ENCODE results near the gene PCNX3. TPM values are rescaled to one million over a fixed set of nuclear protein-coding genes. Genes with fewer than 3 reads are reported as not detected.
A peak's percentile ranks its signal among the peaks of the same experiment; 100 is the strongest.

PCNX3 gene
- total and polyA plus RNA-seq, 10 of the 15 experiments (the other 5 are each of a cell fraction or from before 2014, with no cell fraction given), result 0.03 to 46.6 (median 8.4) TPM

- no peak for TF ChIP-seq TARDBP (IDR thresholded peaks at IDR 0.05; ENCODE audit: borderline replicate concordance)
- peak; percentile 66 for TF ChIP-seq POLR2A (IDR thresholded peaks at IDR 0.05; ENCODE audit: low read depth, low read length)
- H3K36me3 ChIP-seq (ENCODE audit: control insufficient read depth in 2 of 2, insufficient read depth in 2 of 2, low read length in 1 of 2), result peaks cover 17% of the 10 kb centered on the region in 2 experiments; a peak in 3 of 4 replicates
- in situ Hi-C loops (cut with MboI), result no loop called here
- no TSS peak for BruUV-seq (replicated peaks)
- H3K9ac ChIP-seq (ENCODE audit: control insufficient read depth, insufficient read depth, low read length), result no peak overlapping the region
- intact Hi-C loops (cut with micrococcal nuclease; ENCODE audit: unreplicated experiment), result no loop called here
- no peaks in the 10 kb centered on the region for H3K9me3 ChIP-seq (replicated peaks; ENCODE audit: control insufficient read depth, insufficient read depth, low read length)
- no peak overlapping the region for H2AFZ ChIP-seq (ENCODE audit: control insufficient read depth, low read depth, low read length)
- ChIA-PET RAD21 (ENCODE audit: unreplicated experiment) (interaction anchor here (0.6 kb wide), 1 partner anchor 58 kb away, joined by 3 read pairs; no protein-coding TSS in a partner anchor), POLR2A (no interaction called here), SMC1A (ENCODE audit: uncharacterized antibody, unreplicated experiment) (no interaction called here), CTCF (interaction anchor here (2.3 kb wide), 1 partner anchor 10 kb away, joined by 9 read pairs; no protein-coding TSS in a partner anchor)
- no peaks in the 10 kb centered on the region for H3K27me3 ChIP-seq (replicated peaks in 1 of 2; ENCODE audit: control insufficient read depth in 2 of 2, insufficient read depth in 2 of 2, low read length in 1 of 2)
- no peak overlapping the region for H3K4me2 ChIP-seq (ENCODE audit: control insufficient read depth, insufficient read depth)
- peaks cover 38% of the 10 kb centered on the region for H3K4me1 ChIP-seq (ENCODE audit: control insufficient read depth, insufficient read depth, low read length)
- no peak overlapping the region for H3K4me3 ChIP-seq
- 74% methylated on average over 8 of the region's 8 CpGs for WGBS (ENCODE audit: insufficient coverage, insufficient replicate concordance, low lambda C conversion rate, missing lambda C conversion rate)
- no peak overlapping the region for H3K27ac ChIP-seq (ENCODE audit: control insufficient read depth, insufficient read depth)
- DNase-seq (ENCODE audit: low read depth, low spot score) (no peak), FAIRE-seq (no peak), ATAC-seq (no peak)
- H4K20me1 ChIP-seq (ENCODE audit: control insufficient read depth, insufficient read depth), result no peaks in the 10 kb centered on the region
- H3K79me2 ChIP-seq (ENCODE audit: control insufficient read depth, insufficient read depth, low read length), result peaks cover 20% of the 10 kb centered on the region
These were observed 31.5 kb upstream of the PCNX3 start for GRCh38 chr11:65584106-65584505.

- no peak for DNase-seq (ENCODE audit: low read depth, low spot score)
- WGBS (ENCODE audit: insufficient coverage, insufficient replicate concordance, low lambda C conversion rate, missing lambda C conversion rate), result 99% methylated on average over 26 of the region's 46 CpGs
- peaks cover 44% of the 10 kb centered on the region for H3K4me1 ChIP-seq (ENCODE audit: control insufficient read depth, insufficient read depth, low read length)
- no peak overlapping the region for H3K4me2 ChIP-seq (ENCODE audit: control insufficient read depth, insufficient read depth)
- peaks cover 16% of the 10 kb centered on the region for H3K79me2 ChIP-seq (ENCODE audit: control insufficient read depth, insufficient read depth, low read length)
- no peak overlapping the region for H3K27ac ChIP-seq (ENCODE audit: control insufficient read depth, insufficient read depth)
- in situ Hi-C loops (cut with MboI) (no loop called here), intact Hi-C loops (cut with micrococcal nuclease; ENCODE audit: unreplicated experiment) (no loop called here)
- ChIA-PET SMC1A (ENCODE audit: uncharacterized antibody, unreplicated experiment) (interaction anchor here (3.9 to 6.2 kb wide), 2 partner anchors 8 to 13 kb away, joined by 37 to 93 read pairs; partner anchors contain the start of genes EHBP1L1, FAM89B and ZNRD2), CTCF (no interaction called here), POLR2A (interaction anchor here (5.9 kb wide), 1 partner anchor 8 kb away, joined by 129 read pairs; the partner anchor contains the start of gene EHBP1L1), RAD21 (ENCODE audit: unreplicated experiment) (interaction anchor here (6.5 kb wide), 1 partner anchor 8 kb away, joined by 132 read pairs; the partner anchor contains the start of gene EHBP1L1)
- FAIRE-seq, result no peak
- ATAC-seq, result no peak
- peaks cover 14% of the 10 kb centered on the region in 2 experiments; a peak in 3 of 4 replicates for H3K36me3 ChIP-seq (ENCODE audit: control insufficient read depth in 2 of 2, insufficient read depth in 2 of 2, low read length in 1 of 2)
- no peak overlapping the region for H2AFZ ChIP-seq (ENCODE audit: control insufficient read depth, low read depth, low read length)
- no peaks in the 10 kb centered on the region for H4K20me1 ChIP-seq (ENCODE audit: control insufficient read depth, insufficient read depth)
- H3K9me3 ChIP-seq (replicated peaks; ENCODE audit: control insufficient read depth, insufficient read depth, low read length), result no peaks in the 10 kb centered on the region
- H3K27me3 ChIP-seq (replicated peaks in 1 of 2; ENCODE audit: control insufficient read depth in 2 of 2, insufficient read depth in 2 of 2, low read length in 1 of 2), result no peaks in the 10 kb centered on the region
- H3K9ac ChIP-seq (ENCODE audit: control insufficient read depth, insufficient read depth, low read length), result no peak overlapping the region
- no peak overlapping the region for H3K4me3 ChIP-seq
- no TSS peak for BruUV-seq (replicated peaks)
- TF ChIP-seq IKZF2 (IDR thresholded peaks at IDR 0.05) (no peak), TARDBP (IDR thresholded peaks at IDR 0.05; ENCODE audit: borderline replicate concordance) (no peak), ZBTB4 (CRISPR knock-in tag; IDR thresholded peaks at IDR 0.05) (no peak), CBX3 (IDR thresholded peaks at IDR 0.05; ENCODE audit: borderline replicate concordance, low read depth) (no peak), BRCA1 (IDR thresholded peaks at IDR 0.05; ENCODE audit: low read depth, low read length) (no peak), ZNF592 (IDR thresholded peaks at IDR 0.05) (no peak), HDGF (IDR thresholded peaks at IDR 0.05) (no peak), EP300 (IDR thresholded peaks at IDR 0.05; ENCODE audit: borderline replicate concordance in 1 of 2, control insufficient read depth in 1 of 2, low read depth in 2 of 2, low read length in 2 of 2) (no peak)
These were observed 30.8 kb upstream of the PCNX3 start for GRCh38 chr11:65584723-65585171.
